Endothelial cell (in vitro differentiated cells): ENCODE measurements around the gene C1orf94. TPM values are rescaled to one million over a fixed set of nuclear protein-coding genes. Genes with fewer than 3 reads are reported as not detected.

Source experiments
- DNase-seq: peaks from one replicate; pipeline ENCODE4 v3.0.0; 2021; ENCODE audit warnings: low spot score
- H3K27ac Mint-ChIP-seq: one replicate; pipeline ENCODE4 v1.8.0; 2021; ENCODE audit warnings: mixed read lengths, inconsistent platforms; ENCODE audit not compliant: unreplicated experiment
- H3K27me3 Mint-ChIP-seq: one replicate; pipeline ENCODE4 v1.8.0; 2021; ENCODE audit warnings: mild to moderate bottlenecking, moderate library complexity, mixed read lengths, inconsistent platforms; ENCODE audit not compliant: unreplicated experiment
- H3K36me3 Mint-ChIP-seq: one replicate; pipeline ENCODE4 v1.8.0; 2021; ENCODE audit warnings: mild to moderate bottlenecking, low read depth, mixed read lengths, inconsistent platforms; ENCODE audit not compliant: unreplicated experiment
- H3K4me1 Mint-ChIP-seq: one replicate; pipeline ENCODE4 v1.8.0; 2021; ENCODE audit warnings: mild to moderate bottlenecking, mixed read lengths, inconsistent platforms; ENCODE audit not compliant: unreplicated experiment
- H3K4me3 Mint-ChIP-seq: one replicate; pipeline ENCODE4 v1.8.0; 2021; ENCODE audit warnings: mild to moderate bottlenecking, mixed read lengths, inconsistent platforms; ENCODE audit not compliant: unreplicated experiment
- H3K9me3 Mint-ChIP-seq: one replicate; pipeline ENCODE4 v1.8.0; 2021; ENCODE audit warnings: mixed read lengths, inconsistent platforms; ENCODE audit not compliant: unreplicated experiment
- CTCF ChIP-seq: fragments of 200-600 bp; sonication (generic); IDR thresholded peaks from one replicate; pipeline ENCODE4 v1.5.0; 2021; ENCODE audit warnings: antibody characterized with exemption; ENCODE audit not compliant: unreplicated experiment
- total RNA-seq: library from RNA; stranded (reverse); fragmentation: NEBNext Ultra II Directional; extraction: Animal tissue kit (Norgen Biotek cat#: 25700); gene quantifications from one replicate; pipeline ENCODE4 v1.2.1, GENCODE V29; 2021; ENCODE audit not compliant: unreplicated experiment

Gene C1orf94
- total RNA-seq, 1 donor from 2014 or later = not detected

- no peak for TF ChIP-seq CTCF
- H3K27me3 Mint-ChIP-seq = peaks cover 14% of the 10 kb centered on the region
Observed at GRCh38 chr1:34164771-34165391, 11.8 kb upstream of the C1orf94 start, which contains the start of gene CSMD2. TSS of gene CSMD2 (minus strand) at chr1:34165230. CDS start at chr1:34165097, 133 bp downstream.

DNA sequence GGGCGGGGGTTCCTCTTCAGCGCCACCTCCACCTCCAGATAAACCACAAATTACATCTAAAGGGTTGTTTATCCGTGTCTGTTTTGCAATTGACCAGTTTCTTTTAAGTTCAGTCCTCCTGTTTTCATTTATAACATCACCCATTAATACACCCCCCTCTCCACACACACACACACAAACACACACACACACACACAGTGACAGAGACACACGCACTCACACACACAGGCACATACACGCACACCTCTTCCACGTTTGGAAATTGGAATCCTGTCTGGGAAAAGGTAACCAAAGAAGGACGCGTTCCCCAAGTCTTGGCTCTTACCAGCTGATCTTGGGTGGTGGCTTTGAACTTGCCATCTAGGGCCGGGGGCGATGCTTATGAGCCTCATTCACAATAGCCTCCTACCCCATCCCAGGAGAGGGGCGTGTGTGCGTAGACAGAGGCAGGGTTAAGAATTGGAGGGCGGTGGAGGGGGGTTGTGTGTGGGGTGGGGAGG lies 11.2 kb upstream of the C1orf94 start:
- H3K4me3 Mint-ChIP-seq = peak overlapping the region; percentile 91
- H3K36me3 Mint-ChIP-seq = peaks cover 4% of the 10 kb centered on the region
- peaks cover 6% of the 10 kb centered on the region for H3K4me1 Mint-ChIP-seq
- peaks cover 14% of the 10 kb centered on the region for H3K27me3 Mint-ChIP-seq
- DNase-seq = no peak
- H3K9me3 Mint-ChIP-seq = no peaks in the 10 kb centered on the region
- no peak for TF ChIP-seq CTCF
- H3K27ac Mint-ChIP-seq = peak overlapping the region; percentile 59

More at GRCh38 chr1:34164771-34165391, 11.8 kb upstream of the C1orf94 start, which contains the start of gene CSMD2:
- Mint-ChIP-seq H3K9me3 (no peaks in the 10 kb centered on the region), H3K4me3 (peak within 1 kb of the TSS; percentile 91), H3K4me1 (peaks cover 6% of the 10 kb centered on the region), H3K27ac (peak within 1 kb of the TSS; percentile 59), H3K36me3 (peaks cover 4% of the 10 kb centered on the region)
- peak; percentile 61 for DNase-seq

- no peak overlapping the region for H3K27ac Mint-ChIP-seq
- no peaks in the 10 kb centered on the region for H3K9me3 Mint-ChIP-seq
- TF ChIP-seq CTCF = no peak
- peak; percentile 16 for DNase-seq
- H3K4me3 Mint-ChIP-seq = peak overlapping the region; percentile 52
- H3K36me3 Mint-ChIP-seq = peaks cover 4% of the 10 kb centered on the region
- H3K4me1 Mint-ChIP-seq = peaks cover 6% of the 10 kb centered on the region
- peaks cover 16% of the 10 kb centered on the region for H3K27me3 Mint-ChIP-seq
Observed at GRCh38 chr1:34166191-34166624, 10.5 kb upstream of the C1orf94 start.

- Mint-ChIP-seq H3K27ac (no peak overlapping the region), H3K27me3 (peaks cover 13% of the 10 kb centered on the region), H3K4me1 (peaks cover 6% of the 10 kb centered on the region), H3K36me3 (peaks cover 4% of the 10 kb centered on the region), H3K9me3 (no peaks in the 10 kb centered on the region), H3K4me3 (no peak overlapping the region)
- TF ChIP-seq CTCF = no peak
- DNase-seq = peak; percentile 13
Observed at GRCh38 chr1:34166625-34167361, 9.9 kb upstream of the C1orf94 start.
